Esophagus muscularis mucosa (tissue), 4 donors: ENCODE data around the gene ANKRD9. TPM values are rescaled to one million over a fixed set of nuclear protein-coding genes. Genes with fewer than 3 reads are reported as not detected.

ENCODE experiments used
- DNase-seq: peaks from one replicate; pipeline ENCODE4 v3.0.0-alpha.2; 2017; ENCODE audit errors: extremely low spot score
- H3K27ac ChIP-seq, 4 donors: fragments of 200-600 bp; sonication (generic); replicated peaks in 1 of 4; 1 replicate in 3 of 4; 2 replicates in 1 of 4; pipeline ENCODE4 v1.5.1; 2016 to 2019; ENCODE audit warnings: mild to moderate bottlenecking in 1 of 4
- H3K27me3 ChIP-seq, 4 donors: fragments of 200-600 bp; sonication (generic); one replicate each; pipeline versions ENCODE4 v1.5.1 to v1.6.0; 2016 to 2019
- H3K36me3 ChIP-seq, 4 donors: fragments of 200-600 bp; sonication (generic); one replicate each; pipeline ENCODE4 v1.5.1; 2016 to 2019
- H3K4me1 ChIP-seq, 4 donors: fragments of 200-600 bp; sonication (generic); one replicate each; pipeline ENCODE4 v1.5.1; 2016 to 2019
- H3K4me3 ChIP-seq, 4 donors: fragments of 200-600 bp; sonication (generic); 1 replicate in 2 of 4; 2 replicates in 2 of 4; pipeline ENCODE4 v1.5.1; 2016 to 2019; ENCODE audit warnings: mild to moderate bottlenecking in 4 of 4, moderate library complexity in 1 of 4
- H3K9me3 ChIP-seq, 4 donors: fragments of 200-600 bp; sonication (generic); 1 replicate in 3 of 4; 2 replicates in 1 of 4; pipeline ENCODE4 v1.5.1; 2016 to 2019
- CTCF ChIP-seq, 3 experiments: fragments of 200-600 bp in 2 of 3; fragments of 450-650 bp in 1 of 3; sonication (generic) in 2 of 3; IDR thresholded peaks; one replicate each; pipeline ENCODE4 v1.5.1; 2017 to 2019; ENCODE audit warnings: antibody characterized with exemption in 3 of 3, mild to moderate bottlenecking in 2 of 3, moderate library complexity in 1 of 3
- EP300 ChIP-seq: sonication (generic); formaldehyde crosslinking; IDR thresholded peaks from one replicate; pipeline ENCODE4 v1.6.1; 2017; ENCODE audit warnings: antibody characterized with exemption
- POLR2A ChIP-seq: fragments of 450-650 bp; IDR thresholded peaks from one replicate; pipeline ENCODE4 v1.6.1; 2017; ENCODE audit warnings: antibody characterized with exemption, moderate library complexity, mild to moderate bottlenecking, low read depth
- POLR2AphosphoS5 ChIP-seq, 2 donors: sonication (generic); formaldehyde crosslinking; IDR thresholded peaks; one replicate each; pipeline ENCODE4 v1.6.1; 2017; ENCODE audit warnings: antibody characterized with exemption in 2 of 2
- WGBS: methylation state at CpG from one replicate; pipeline ENCODE4 v1.1.5; 2018; 5-methylcytosine and 5-hydroxymethylcytosine counted together
- intact Hi-C: fragments of 100-400 bp; cut with DNase I; formaldehyde crosslinking; loops from one replicate; pipeline ENCODE4 v1.15.1; 2023
- total RNA-seq, 4 donors: library from RNA; depleted of rRNA; stranded (reverse); fragments of >200 nt; gene quantifications; one replicate each; pipeline versions ENCODE4 v1.1.0 to v1.2.1, GENCODE V29; 2016

Gene ANKRD9
- total RNA-seq, 4 donors from 2014 or later, result 33.2 to 74.0 (median 54.2) TPM

- 91% methylated on average over 6 of the region's 9 CpGs for WGBS
These were observed 36.8 kb downstream of the ANKRD9 start for GRCh38 chr14:102472791-102473150.

GRCh38 chr14:102471921-102472790 is 37.4 kb downstream of the ANKRD9 start:
- peaks cover 0 to 25% (median 8%) of the 10 kb centered on the region in 4 donors for H3K36me3 ChIP-seq
- H3K4me1 ChIP-seq, result peaks cover 0 to 8% (median 8%) of the 10 kb centered on the region in 4 donors
- H3K9me3 ChIP-seq, result no peaks in the 10 kb centered on the region
- H3K4me3 ChIP-seq, result no peak overlapping the region
- TF ChIP-seq CTCF (IDR thresholded peaks at IDR 0.05), result no peak
- no peak for TF ChIP-seq POLR2AphosphoS5 (IDR thresholded peaks at IDR 0.05)
- TF ChIP-seq EP300, result no peak
- TF ChIP-seq POLR2A, result no peak
- 91% methylated on average over 8 of the region's 8 CpGs for WGBS
- H3K27me3 ChIP-seq, result no peaks in the 10 kb centered on the region
- intact Hi-C loops, result no loop called here
- H3K27ac ChIP-seq, result no peak overlapping the region
- DNase-seq, result no peak

More at GRCh38 chr14:102472791-102473150, 36.8 kb downstream of the ANKRD9 start:
- DNase-seq, result no peak
- no peaks in the 10 kb centered on the region for H3K27me3 ChIP-seq
- no peak overlapping the region for H3K4me3 ChIP-seq
- H3K9me3 ChIP-seq, result no peaks in the 10 kb centered on the region
- intact Hi-C loops, result no loop called here
- peaks cover 0 to 19% (median 7%) of the 10 kb centered on the region in 4 donors for H3K36me3 ChIP-seq
- H3K4me1 ChIP-seq, result peaks cover 0 to 8% (median 8%) of the 10 kb centered on the region in 4 donors
- TF ChIP-seq POLR2AphosphoS5 (IDR thresholded peaks at IDR 0.05) (no peak), POLR2A (no peak), CTCF (IDR thresholded peaks at IDR 0.05) (no peak), EP300 (no peak)
- no peak overlapping the region for H3K27ac ChIP-seq

DNA sequence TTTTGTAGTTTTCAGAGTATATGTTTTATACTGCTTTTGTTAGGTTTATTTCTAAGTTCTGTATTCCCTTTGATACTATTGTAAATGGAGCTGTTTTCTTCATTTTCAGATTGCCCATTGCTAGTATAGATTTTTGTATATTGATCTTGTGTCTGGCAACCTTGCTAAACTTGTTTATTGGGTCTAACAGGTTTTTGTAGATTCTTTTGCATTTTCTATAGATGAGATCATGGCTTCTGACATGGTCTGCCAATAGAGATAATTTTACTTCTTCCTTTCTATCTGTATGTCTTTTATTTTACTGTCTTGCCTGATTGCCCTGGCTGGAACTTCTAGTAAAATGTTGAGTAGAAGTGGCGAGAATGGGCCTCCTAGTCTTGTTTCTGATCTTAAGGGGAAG is 40.3 kb downstream of the ANKRD9 start:
- TF ChIP-seq EP300 (no peak), POLR2AphosphoS5 (IDR thresholded peaks at IDR 0.05) (no peak), POLR2A (no peak)
- intact Hi-C loops, result no loop called here
- H3K36me3 ChIP-seq, result peaks cover 3 to 54% (median 27%) of the 10 kb centered on the region in 4 donors
- H3K27ac ChIP-seq, result no peak overlapping the region
- H3K9me3 ChIP-seq, result no peaks in the 10 kb centered on the region
- WGBS, result 96% methylated on average over 1 of the region's 1 CpG
- no peak overlapping the region for H3K4me3 ChIP-seq
- no peaks in the 10 kb centered on the region for H3K4me1 ChIP-seq
- H3K27me3 ChIP-seq, result no peaks in the 10 kb centered on the region
- DNase-seq, result no peak

DNA sequence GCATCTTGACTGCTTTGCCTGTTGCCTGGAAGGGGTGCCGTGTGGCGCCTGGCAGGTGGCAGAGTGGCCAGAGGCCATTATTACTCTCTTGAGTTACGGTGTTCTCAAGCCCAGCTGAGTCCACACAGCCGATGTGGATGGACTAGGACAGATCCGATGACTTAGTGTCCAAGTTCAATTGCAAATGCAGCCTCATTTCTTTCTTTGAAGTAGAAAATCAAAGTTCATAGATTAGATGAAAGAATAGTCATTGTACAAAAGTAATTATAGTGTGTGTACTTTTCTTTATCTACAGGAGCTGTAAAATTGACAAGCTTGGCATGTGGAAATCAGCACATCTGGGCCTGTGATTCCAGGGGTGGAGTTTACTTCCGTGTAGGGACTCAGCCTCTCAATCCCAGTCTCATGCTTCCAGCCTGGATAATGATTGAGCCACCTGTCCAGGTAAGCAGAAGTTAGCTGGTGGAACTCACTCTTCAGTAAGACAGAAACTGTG is 44.7 kb downstream of the ANKRD9 start:
- no peak overlapping the region for H3K27ac ChIP-seq
- no peaks in the 10 kb centered on the region for H3K27me3 ChIP-seq
- 98% methylated on average over 4 of the region's 6 CpGs for WGBS
- peaks cover 10 to 20% (median 16%) of the 10 kb centered on the region in 4 donors for H3K4me1 ChIP-seq
- no peak for DNase-seq
- no peak for TF ChIP-seq POLR2AphosphoS5 (IDR thresholded peaks at IDR 0.05)
- TF ChIP-seq EP300, result no peak
- no peak for TF ChIP-seq CTCF (IDR thresholded peaks at IDR 0.05)
- TF ChIP-seq POLR2A, result no peak
- H3K36me3 ChIP-seq, result peaks cover 3 to 50% (median 28%) of the 10 kb centered on the region in 4 donors
- no peak overlapping the region for H3K4me3 ChIP-seq
- H3K9me3 ChIP-seq, result no peaks in the 10 kb centered on the region
- intact Hi-C loops, result no loop called here

GRCh38 chr14:102464006-102464405 is 45.6 kb downstream of the ANKRD9 start:
- TF ChIP-seq POLR2AphosphoS5 (IDR thresholded peaks at IDR 0.05) (no peak), EP300 (no peak), CTCF (IDR thresholded peaks at IDR 0.05) (no peak), POLR2A (no peak)
- Histone ChIP-seq H3K27me3 (no peaks in the 10 kb centered on the region), H3K4me1 (peaks cover 10 to 20% (median 16%) of the 10 kb centered on the region in 4 donors), H3K27ac (no peak overlapping the region), H3K9me3 (no peaks in the 10 kb centered on the region), H3K4me3 (no peak overlapping the region), H3K36me3 (peaks cover 3 to 59% (median 35%) of the 10 kb centered on the region in 4 donors)
- no peak for DNase-seq
- WGBS, result 95% methylated on average over 4 of the region's 4 CpGs
- intact Hi-C loops, result no loop called here
